H9 (cell line): ENCODE measurements around the gene ZNF641. TPM values are rescaled to one million over a fixed set of nuclear protein-coding genes. Genes with fewer than 3 reads are reported as not detected.

Source experiments
- DNase-seq: peaks from one replicate; pipeline ENCODE4 v3.0.0-alpha.2; 2017
- H2AFZ ChIP-seq: one replicate; pipeline ENCODE4 v1.6.1; 2013; ENCODE audit warnings: mild to moderate bottlenecking, low read length, control low read depth, moderate library complexity
- H2AK5ac ChIP-seq: 2 replicates; pipeline ENCODE4 v1.6.1; 2013; ENCODE audit warnings: low read length, control low read depth, mixed read lengths; ENCODE audit not compliant: insufficient read length
- H2BK120ac ChIP-seq: one replicate; pipeline ENCODE4 v1.6.1; 2013; ENCODE audit warnings: low read depth, mild to moderate bottlenecking, low read length, control low read depth, inconsistent platforms; ENCODE audit not compliant: poor library complexity, severe bottlenecking
- H2BK12ac ChIP-seq: 2 replicates; pipeline ENCODE4 v1.6.1; 2013; ENCODE audit warnings: low read length, control low read depth, mixed read lengths, low read depth; ENCODE audit not compliant: insufficient read length
- H2BK15ac ChIP-seq: 2 replicates; pipeline ENCODE4 v1.6.1; 2013; ENCODE audit warnings: low read depth, low read length, control low read depth
- H2BK20ac ChIP-seq: one replicate; pipeline ENCODE4 v1.6.1; 2013; ENCODE audit warnings: low read depth, mild to moderate bottlenecking, low read length, control low read depth, inconsistent platforms; ENCODE audit not compliant: poor library complexity, severe bottlenecking
- H2BK5ac ChIP-seq: 2 replicates; pipeline ENCODE4 v1.6.1; 2013; ENCODE audit warnings: low read length, control low read depth, mixed read lengths; ENCODE audit not compliant: insufficient read length
- H3K14ac ChIP-seq: 2 replicates; pipeline ENCODE4 v1.6.1; 2013; ENCODE audit warnings: low read length, control low read depth; ENCODE audit not compliant: insufficient read depth
- H3K18ac ChIP-seq: 2 replicates; pipeline ENCODE4 v1.6.1; 2013; ENCODE audit warnings: low read depth, mild to moderate bottlenecking, mixed read lengths, low read length, control low read depth; ENCODE audit not compliant: insufficient read length
- H3K23ac ChIP-seq: 2 replicates; pipeline ENCODE4 v1.6.1; 2013; ENCODE audit warnings: low read length, control low read depth, mixed read lengths, low read depth; ENCODE audit not compliant: insufficient read length
- H3K23me2 ChIP-seq: 2 replicates; pipeline ENCODE4 v1.6.1; 2013; ENCODE audit warnings: low read depth, mild to moderate bottlenecking, mixed read lengths, low read length, control low read depth; ENCODE audit not compliant: insufficient read length, poor library complexity, severe bottlenecking
- H3K27ac ChIP-seq: 2 replicates; pipeline ENCODE4 v1.5.1; 2013; ENCODE audit warnings: low read length, control low read depth, mixed read lengths, low read depth; ENCODE audit not compliant: insufficient read length
- H3K27me3 ChIP-seq: 2 replicates; pipeline ENCODE4 v1.6.1; 2013; ENCODE audit warnings: low read length, control low read depth, inconsistent platforms; ENCODE audit not compliant: insufficient read depth
- H3K4ac ChIP-seq: 2 replicates; pipeline ENCODE4 v1.6.1; 2013; ENCODE audit warnings: low read depth, mild to moderate bottlenecking, control low read depth, inconsistent platforms, low read length, moderate library complexity
- H3K4me1 ChIP-seq: 2 replicates; pipeline ENCODE4 v1.6.1; 2013; ENCODE audit warnings: low read length, control low read depth, inconsistent platforms; ENCODE audit not compliant: insufficient read depth
- H3K4me2 ChIP-seq: 2 replicates; pipeline ENCODE4 v1.6.1; 2013; ENCODE audit warnings: low read length, control low read depth, mixed read lengths; ENCODE audit not compliant: insufficient read length, insufficient read depth
- H3K56ac ChIP-seq: 2 replicates; pipeline ENCODE4 v1.6.1; 2013; ENCODE audit warnings: low read depth, mild to moderate bottlenecking, mixed read lengths, low read length, control low read depth; ENCODE audit not compliant: insufficient read length
- H3K79me1 ChIP-seq: 2 replicates; pipeline ENCODE4 v1.6.1; 2013; ENCODE audit warnings: low read depth, mild to moderate bottlenecking, moderate library complexity, low read length, control low read depth, inconsistent platforms; ENCODE audit not compliant: insufficient read depth, poor library complexity, severe bottlenecking
- H3K79me2 ChIP-seq: 2 replicates; pipeline ENCODE4 v1.6.1; 2013; ENCODE audit warnings: low read length, control low read depth, inconsistent platforms; ENCODE audit not compliant: insufficient read depth
- H3K9ac ChIP-seq: 2 replicates; pipeline ENCODE4 v1.6.1; 2013; ENCODE audit warnings: low read length, control low read depth, mixed read lengths; ENCODE audit not compliant: insufficient read length; ENCODE audit errors: extremely low read depth
- H3K9me3 ChIP-seq: one replicate; pipeline ENCODE4 v1.6.1; 2013; ENCODE audit warnings: low read depth, low read length, inconsistent platforms; ENCODE audit not compliant: control insufficient read depth
- H3T11ph ChIP-seq: one replicate; pipeline ENCODE4 v1.6.1; 2013; ENCODE audit warnings: mild to moderate bottlenecking, low read length, control low read depth, inconsistent platforms
- H4K20me1 ChIP-seq: one replicate; pipeline ENCODE4 v1.6.1; 2013; ENCODE audit not compliant: control insufficient read depth, insufficient read length, insufficient read depth
- H4K5ac ChIP-seq: 2 replicates; pipeline ENCODE4 v1.6.1; 2013; ENCODE audit warnings: low read depth, mild to moderate bottlenecking, mixed read lengths, low read length, control low read depth; ENCODE audit not compliant: insufficient read length
- H4K8ac ChIP-seq: replicated peaks from 2 replicates; pipeline ENCODE4 v1.6.1; 2013; ENCODE audit warnings: low read length, control low read depth, mixed read lengths, low read depth; ENCODE audit not compliant: insufficient read length
- H4K91ac ChIP-seq: 2 replicates; pipeline ENCODE4 v1.6.1; 2013; ENCODE audit warnings: low read depth, mild to moderate bottlenecking, moderate library complexity, mixed read lengths, low read length, control low read depth; ENCODE audit not compliant: insufficient read length
- H3K27ac Mint-ChIP-seq, 3 experiments: 2 replicates in 2 of 3; 3 replicates in 1 of 3; pipeline ENCODE4 v1.8.0; 2020 to 2021; ENCODE audit warnings: mixed read lengths in 3 of 3, mild to moderate bottlenecking in 1 of 3, moderate library complexity in 1 of 3
- H3K27me3 Mint-ChIP-seq: 2 replicates; pipeline ENCODE4 v1.8.0; 2021; ENCODE audit warnings: low read depth, mild to moderate bottlenecking, moderate library complexity, mixed read lengths
- H3K36me3 Mint-ChIP-seq, 3 experiments: 2 replicates in 2 of 3; 3 replicates in 1 of 3; pipeline ENCODE4 v1.8.0; 2020 to 2021; ENCODE audit warnings: low read depth in 3 of 3, mixed read lengths in 3 of 3; ENCODE audit not compliant: insufficient read depth in 1 of 3
- H3K4me1 Mint-ChIP-seq, 2 experiments: 2 replicates each; pipeline ENCODE4 v1.8.0; 2020; ENCODE audit warnings: mixed read lengths in 2 of 2
- H3K4me3 Mint-ChIP-seq, 2 experiments: 2 replicates in 1 of 2; 3 replicates in 1 of 2; pipeline ENCODE4 v1.8.0; 2020 to 2021; ENCODE audit warnings: mild to moderate bottlenecking in 2 of 2, mixed read lengths in 2 of 2, moderate library complexity in 1 of 2
- H3K9me3 Mint-ChIP-seq, 2 experiments: 2 replicates in 1 of 2; 3 replicates in 1 of 2; pipeline ENCODE4 v1.8.0; 2020; ENCODE audit warnings: mild to moderate bottlenecking in 2 of 2, mixed read lengths in 2 of 2, moderate library complexity in 1 of 2
- WGBS: extraction: QIAGEN DNeasy Blood & Tissue Kit; methylation state at CpG from one replicate; pipeline ENCODE4 v1.1.7; 2013; ENCODE audit warnings: missing lambda C conversion rate, low lambda C conversion rate, mixed read lengths; ENCODE audit not compliant: insufficient read length; ENCODE audit errors: extremely low coverage; 5-methylcytosine and 5-hydroxymethylcytosine counted together
- total RNA-seq: library from RNA; stranded (reverse); gene quantifications from 2 replicates; pipeline ENCODE4 v1.2.1, GENCODE V29; 2021
- TF ChIP-seq, protein P1 (sequence below): fragments of 200-600 bp; sonication (generic); conservative IDR thresholded peaks from 3 replicates; pipeline ENCODE4 v1.8.0; 2021; ENCODE audit warnings: antibody characterized with exemption, mild to moderate bottlenecking

ZNF641 gene
- total RNA-seq, 1 experiment from 2014 or later: 8.5 TPM

GRCh38 chr12:48358937-48359513 is 8.3 kb upstream of the ZNF641 start:
- no peak overlapping the region for H4K91ac ChIP-seq
- H2BK12ac ChIP-seq: no peak overlapping the region
- H2BK120ac ChIP-seq: no peak overlapping the region
- no peak overlapping the region; the same call in 1 of the 2 replicates for H3K14ac ChIP-seq
- no peak overlapping the region for H2BK15ac ChIP-seq
- H3K23me2 ChIP-seq: peaks cover 3% of the 10 kb centered on the region
- no peak overlapping the region for H2BK20ac ChIP-seq
- no peak overlapping the region for H3K23ac ChIP-seq
- no peak overlapping the region for H4K5ac ChIP-seq
- H3K27me3 ChIP-seq: no peaks in the 10 kb centered on the region
- H3K56ac ChIP-seq: no peak overlapping the region
- H3K9me3 ChIP-seq: no peaks in the 10 kb centered on the region
- H3K79me1 ChIP-seq: no peaks in the 10 kb centered on the region
- no peak overlapping the region for H3K27ac ChIP-seq
- peaks cover 0 to 29% of the 10 kb centered on the region in 2 experiments; a peak in 2 of 5 replicates for H3K9me3 Mint-ChIP-seq
- H2AFZ ChIP-seq: no peak overlapping the region
- no peak overlapping the region for H3K4me2 ChIP-seq
- H3K4me1 Mint-ChIP-seq: no peaks in the 10 kb centered on the region
- no peak overlapping the region for H3K4ac ChIP-seq
- no peak overlapping the region for H3K4me3 Mint-ChIP-seq
- H4K20me1 ChIP-seq: no peaks in the 10 kb centered on the region
- no peaks in the 10 kb centered on the region for H3K4me1 ChIP-seq
- TF ChIP-seq, protein P1, sequence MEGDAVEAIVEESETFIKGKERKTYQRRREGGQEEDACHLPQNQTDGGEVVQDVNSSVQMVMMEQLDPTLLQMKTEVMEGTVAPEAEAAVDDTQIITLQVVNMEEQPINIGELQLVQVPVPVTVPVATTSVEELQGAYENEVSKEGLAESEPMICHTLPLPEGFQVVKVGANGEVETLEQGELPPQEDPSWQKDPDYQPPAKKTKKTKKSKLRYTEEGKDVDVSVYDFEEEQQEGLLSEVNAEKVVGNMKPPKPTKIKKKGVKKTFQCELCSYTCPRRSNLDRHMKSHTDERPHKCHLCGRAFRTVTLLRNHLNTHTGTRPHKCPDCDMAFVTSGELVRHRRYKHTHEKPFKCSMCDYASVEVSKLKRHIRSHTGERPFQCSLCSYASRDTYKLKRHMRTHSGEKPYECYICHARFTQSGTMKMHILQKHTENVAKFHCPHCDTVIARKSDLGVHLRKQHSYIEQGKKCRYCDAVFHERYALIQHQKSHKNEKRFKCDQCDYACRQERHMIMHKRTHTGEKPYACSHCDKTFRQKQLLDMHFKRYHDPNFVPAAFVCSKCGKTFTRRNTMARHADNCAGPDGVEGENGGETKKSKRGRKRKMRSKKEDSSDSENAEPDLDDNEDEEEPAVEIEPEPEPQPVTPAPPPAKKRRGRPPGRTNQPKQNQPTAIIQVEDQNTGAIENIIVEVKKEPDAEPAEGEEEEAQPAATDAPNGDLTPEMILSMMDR: no peak
- H3K36me3 Mint-ChIP-seq: no peaks in the 10 kb centered on the region
- no peak overlapping the region for H2BK5ac ChIP-seq
- no peak overlapping the region for H4K8ac ChIP-seq
- no peak for DNase-seq
- H3K27me3 Mint-ChIP-seq: no peaks in the 10 kb centered on the region
- H2AK5ac ChIP-seq: no peak overlapping the region
- no peak overlapping the region for H3T11ph ChIP-seq
- no peak overlapping the region for H3K9ac ChIP-seq
- WGBS: no CpG with 5 or more reads among the region's 7 CpGs
- H3K27ac Mint-ChIP-seq: peak overlapping the region in 1 of 3 experiments; percentile 46; a peak in 1 of 7 replicates
- H3K79me2 ChIP-seq: no peaks in the 10 kb centered on the region
- H3K18ac ChIP-seq: no peak overlapping the region
